Tibial nerve (tissue), 4 donors: ENCODE data around the gene GPBP1.

ENCODE experiments used
- EP300 ChIP-seq, 2 donors: sonication (generic); formaldehyde crosslinking; IDR thresholded peaks; one replicate each; pipeline ENCODE4 v1.6.1; 2017; ENCODE audit warnings: antibody characterized with exemption in 2 of 2, mild to moderate bottlenecking in 1 of 2
- TF ChIP-seq, protein P1 (sequence below), 5 experiments: fragments of 200-600 bp in 3 of 5; fragments of 450-650 bp in 2 of 5; sonication (generic) in 3 of 5; IDR thresholded peaks; one replicate each; pipeline ENCODE4 v1.5.1; 2016 to 2019; ENCODE audit warnings: antibody characterized with exemption in 5 of 5, mild to moderate bottlenecking in 3 of 5, moderate library complexity in 2 of 5

- no peak for TF ChIP-seq EP300 (IDR thresholded peaks at IDR 0.05)
- TF ChIP-seq, protein P1, sequence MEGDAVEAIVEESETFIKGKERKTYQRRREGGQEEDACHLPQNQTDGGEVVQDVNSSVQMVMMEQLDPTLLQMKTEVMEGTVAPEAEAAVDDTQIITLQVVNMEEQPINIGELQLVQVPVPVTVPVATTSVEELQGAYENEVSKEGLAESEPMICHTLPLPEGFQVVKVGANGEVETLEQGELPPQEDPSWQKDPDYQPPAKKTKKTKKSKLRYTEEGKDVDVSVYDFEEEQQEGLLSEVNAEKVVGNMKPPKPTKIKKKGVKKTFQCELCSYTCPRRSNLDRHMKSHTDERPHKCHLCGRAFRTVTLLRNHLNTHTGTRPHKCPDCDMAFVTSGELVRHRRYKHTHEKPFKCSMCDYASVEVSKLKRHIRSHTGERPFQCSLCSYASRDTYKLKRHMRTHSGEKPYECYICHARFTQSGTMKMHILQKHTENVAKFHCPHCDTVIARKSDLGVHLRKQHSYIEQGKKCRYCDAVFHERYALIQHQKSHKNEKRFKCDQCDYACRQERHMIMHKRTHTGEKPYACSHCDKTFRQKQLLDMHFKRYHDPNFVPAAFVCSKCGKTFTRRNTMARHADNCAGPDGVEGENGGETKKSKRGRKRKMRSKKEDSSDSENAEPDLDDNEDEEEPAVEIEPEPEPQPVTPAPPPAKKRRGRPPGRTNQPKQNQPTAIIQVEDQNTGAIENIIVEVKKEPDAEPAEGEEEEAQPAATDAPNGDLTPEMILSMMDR (IDR thresholded peaks at IDR 0.05): no peak
Observed at GRCh38 chr5:57191163-57191562, 17.3 kb downstream of the GPBP1 start.
